IgD-negative memory B cell (primary cell): ENCODE results near the gene CYP21A2. TPM values are rescaled to one million over a fixed set of nuclear protein-coding genes. Genes with fewer than 3 reads are reported as not detected.
"Not testable (repeated sequence)": the region's sequence is repeated elsewhere in the genome, so short reads cannot be mapped to it uniquely, and the experiment has no call there.

Experiments
- H3K27ac Mint-ChIP-seq, 3 donors: one replicate each; pipeline ENCODE4 v1.8.0; 2020 to 2022; ENCODE audit warnings: mild to moderate bottlenecking in 3 of 3, mixed read lengths in 3 of 3, moderate library complexity in 1 of 3
- H3K27me3 Mint-ChIP-seq: one replicate; pipeline ENCODE4 v1.8.0; 2021; ENCODE audit warnings: mixed read lengths
- H3K36me3 Mint-ChIP-seq: one replicate; pipeline ENCODE4 v1.8.0; 2020; ENCODE audit warnings: mild to moderate bottlenecking, mixed read lengths
- H3K4me1 Mint-ChIP-seq, 3 donors: one replicate each; pipeline ENCODE4 v1.8.0; 2020 to 2022; ENCODE audit warnings: mixed read lengths in 3 of 3, mild to moderate bottlenecking in 1 of 3
- H3K4me3 Mint-ChIP-seq, 4 donors: one replicate each; pipeline ENCODE4 v1.8.0; 2020 to 2022; ENCODE audit warnings: mild to moderate bottlenecking in 4 of 4, mixed read lengths in 4 of 4, moderate library complexity in 3 of 4
- H3K9me3 Mint-ChIP-seq, 3 donors: one replicate each; pipeline ENCODE4 v1.8.0; 2020 to 2021; ENCODE audit warnings: mixed read lengths in 3 of 3, mild to moderate bottlenecking in 1 of 3
- polyA plus RNA-seq: library from polyadenylated mRNA; unstranded; fragments of 300-500 nt; fragmentation: Illumina TruSeq; gene quantifications from one replicate; pipeline ENCODE4 v1.2.3, GENCODE V29; 2021

Gene CYP21A2
- polyA plus RNA-seq, 1 donor from 2014 or later = not detected

DNA sequence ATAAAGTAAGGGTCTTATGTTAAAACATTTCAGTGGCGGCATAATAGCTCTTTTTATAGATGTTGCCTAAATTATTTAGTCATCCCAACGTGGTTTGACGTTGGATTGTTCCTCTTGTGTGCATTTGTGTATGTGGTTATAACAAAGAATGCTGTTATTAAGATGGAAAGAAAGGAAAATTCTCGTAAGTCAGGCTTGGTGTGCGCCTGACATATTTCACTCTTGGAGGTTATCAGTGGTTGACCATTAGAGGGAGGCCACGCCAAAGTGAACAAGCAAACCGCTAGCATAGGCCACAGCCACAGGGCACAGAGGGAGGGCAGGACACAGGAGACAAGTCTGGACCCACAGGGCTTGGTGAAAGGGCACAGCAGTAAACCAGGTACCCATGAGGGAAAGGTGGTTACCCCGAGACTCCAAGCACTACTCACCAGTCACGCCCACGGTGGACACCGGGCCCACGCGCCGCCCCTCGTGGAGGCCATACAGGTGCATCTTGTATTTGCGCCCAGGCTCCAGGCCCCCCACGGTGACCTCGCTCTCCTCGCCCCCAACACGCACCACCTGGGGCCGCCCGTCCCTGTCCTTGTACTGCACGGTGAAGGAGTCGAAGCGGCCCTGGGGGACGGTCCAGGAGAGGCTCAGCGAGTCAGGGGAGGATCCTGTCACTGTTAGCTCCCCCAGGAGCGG, 22.9 kb downstream of the CYP21A2 start:
- H3K27me3 Mint-ChIP-seq = peaks cover 6% of the 10 kb centered on the region
- no peak overlapping the region for H3K27ac Mint-ChIP-seq
- H3K4me3 Mint-ChIP-seq = no peak overlapping the region
- H3K9me3 Mint-ChIP-seq = no peaks in the 10 kb centered on the region
- H3K36me3 Mint-ChIP-seq = peaks cover 2% of the 10 kb centered on the region
- H3K4me1 Mint-ChIP-seq = no peaks in the 10 kb centered on the region

DNA sequence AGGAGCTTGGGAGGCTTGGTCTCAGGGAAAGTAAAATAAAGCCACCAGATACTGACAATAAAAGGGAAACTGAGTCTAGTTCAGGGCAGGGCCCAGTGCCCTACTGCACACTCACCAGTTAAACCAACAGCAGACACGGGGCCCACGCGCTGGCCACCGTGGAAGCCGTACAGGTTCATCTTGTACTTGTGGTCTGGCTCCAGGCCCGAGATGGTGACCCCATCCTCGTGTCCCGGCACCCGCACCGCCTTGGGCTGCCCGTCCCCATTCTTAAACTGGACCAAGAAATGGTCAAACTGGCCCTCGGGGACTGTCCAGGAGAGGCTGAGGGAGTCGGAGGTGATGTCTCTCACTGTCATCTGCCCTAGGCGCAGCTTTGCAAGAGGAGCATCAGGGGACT, 26.5 kb downstream of the CYP21A2 start:
- Mint-ChIP-seq H3K4me3 (no peak overlapping the region), H3K36me3 (no peaks in the 10 kb centered on the region), H3K27ac (no peak overlapping the region), H3K27me3 (peaks cover 5% of the 10 kb centered on the region), H3K4me1 (no peaks in the 10 kb centered on the region), H3K9me3 (no peaks in the 10 kb centered on the region)

DNA sequence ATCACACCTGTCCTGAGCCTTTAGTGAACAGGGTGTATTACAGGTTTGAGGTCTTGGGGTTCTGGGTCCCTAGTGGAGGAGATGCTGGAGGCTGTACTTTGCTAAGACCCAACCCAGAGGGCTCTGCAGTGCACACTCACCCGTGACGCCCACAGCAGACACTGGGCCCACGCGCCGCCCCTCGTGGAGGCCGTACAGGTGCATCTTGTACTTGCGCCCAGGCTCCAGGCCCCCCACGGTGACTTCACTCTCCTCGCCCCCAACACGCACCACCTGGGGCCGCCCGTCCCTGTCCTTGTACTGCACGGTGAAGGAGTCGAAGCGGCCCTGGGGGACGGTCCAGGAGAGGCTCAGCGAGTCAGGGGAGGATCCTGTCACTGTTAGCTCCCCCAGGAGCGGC, 29.3 kb downstream of the CYP21A2 start:
- H3K4me1 Mint-ChIP-seq, H3K4me3 Mint-ChIP-seq, H3K27ac Mint-ChIP-seq, H3K27me3 Mint-ChIP-seq, H3K36me3 Mint-ChIP-seq, H3K9me3 Mint-ChIP-seq: not testable (repeated sequence)

DNA sequence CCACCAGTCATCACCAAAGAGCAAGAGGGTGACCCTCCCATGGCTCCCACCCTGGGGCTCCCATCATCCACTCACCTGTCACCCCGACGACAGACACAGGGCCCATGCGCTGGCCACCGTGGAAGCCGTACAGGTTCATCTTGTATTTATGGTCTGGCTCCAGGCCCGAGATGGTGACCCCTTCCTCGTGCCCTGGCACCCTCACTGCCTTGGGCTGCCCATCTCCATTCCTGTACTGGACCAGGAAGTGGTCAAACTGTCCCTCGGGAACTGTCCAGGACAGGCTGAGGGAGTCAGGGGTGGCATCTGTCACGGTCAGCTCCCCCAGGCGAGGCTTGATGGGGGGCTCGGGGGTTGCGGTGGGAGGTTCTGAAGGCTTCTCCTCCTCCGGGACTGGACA, 30.1 kb downstream of the CYP21A2 start:
- H3K9me3 Mint-ChIP-seq, H3K27me3 Mint-ChIP-seq, H3K36me3 Mint-ChIP-seq, H3K4me1 Mint-ChIP-seq, H3K27ac Mint-ChIP-seq, H3K4me3 Mint-ChIP-seq: not testable (repeated sequence)

DNA sequence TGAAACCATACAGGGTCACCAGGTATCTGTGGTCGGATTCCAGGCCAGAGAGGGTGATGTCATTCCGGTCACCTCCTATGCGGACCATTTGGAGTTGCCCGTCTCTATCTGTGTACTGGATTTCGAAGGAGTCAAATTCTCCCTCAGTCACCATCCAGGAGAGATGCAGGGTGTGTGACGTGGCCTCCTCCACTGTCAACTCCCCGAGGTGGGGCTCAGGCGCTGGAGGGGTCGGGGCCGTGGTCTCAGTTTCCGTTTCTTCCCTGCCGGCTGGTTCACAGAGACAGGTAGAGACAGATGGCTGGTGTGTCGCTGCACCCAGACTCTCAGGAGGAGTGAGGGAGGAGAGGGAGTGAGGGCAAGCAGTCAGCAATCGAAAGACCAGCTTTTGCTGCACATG, 30.7 kb downstream of the CYP21A2 start:
- H3K9me3 Mint-ChIP-seq = no peaks in the 10 kb centered on the region
- peaks cover 7% of the 10 kb centered on the region for H3K27me3 Mint-ChIP-seq
- H3K4me3 Mint-ChIP-seq = no peak overlapping the region
- H3K27ac Mint-ChIP-seq = no peak overlapping the region
- no peaks in the 10 kb centered on the region for H3K4me1 Mint-ChIP-seq
- H3K36me3 Mint-ChIP-seq = peaks cover 8% of the 10 kb centered on the region

DNA sequence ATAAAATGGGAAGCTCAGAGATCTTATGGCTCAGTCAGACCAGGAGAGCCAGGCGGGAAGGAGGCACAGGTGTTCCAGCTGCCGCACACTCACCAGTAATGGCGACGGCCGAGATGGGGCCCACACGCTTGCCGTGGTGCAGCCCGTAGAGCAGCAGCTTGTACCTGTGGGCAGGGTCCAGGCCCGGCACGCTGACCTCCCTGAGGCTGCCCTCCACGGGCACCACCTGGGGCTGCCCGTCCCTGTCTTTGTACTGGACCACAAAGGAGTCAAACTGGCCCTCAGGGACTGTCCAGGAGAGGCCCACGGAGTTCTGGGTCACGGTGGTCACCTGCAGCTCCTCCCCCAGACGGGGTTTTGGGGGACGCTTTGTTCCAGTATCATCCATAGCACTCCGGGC, 31.2 kb downstream of the CYP21A2 start:
- H3K4me1 Mint-ChIP-seq = no peaks in the 10 kb centered on the region
- no peak overlapping the region for H3K27ac Mint-ChIP-seq
- peaks cover 6% of the 10 kb centered on the region for H3K27me3 Mint-ChIP-seq
- no peaks in the 10 kb centered on the region for H3K9me3 Mint-ChIP-seq
- H3K4me3 Mint-ChIP-seq = no peak overlapping the region
- peaks cover 8% of the 10 kb centered on the region for H3K36me3 Mint-ChIP-seq

DNA sequence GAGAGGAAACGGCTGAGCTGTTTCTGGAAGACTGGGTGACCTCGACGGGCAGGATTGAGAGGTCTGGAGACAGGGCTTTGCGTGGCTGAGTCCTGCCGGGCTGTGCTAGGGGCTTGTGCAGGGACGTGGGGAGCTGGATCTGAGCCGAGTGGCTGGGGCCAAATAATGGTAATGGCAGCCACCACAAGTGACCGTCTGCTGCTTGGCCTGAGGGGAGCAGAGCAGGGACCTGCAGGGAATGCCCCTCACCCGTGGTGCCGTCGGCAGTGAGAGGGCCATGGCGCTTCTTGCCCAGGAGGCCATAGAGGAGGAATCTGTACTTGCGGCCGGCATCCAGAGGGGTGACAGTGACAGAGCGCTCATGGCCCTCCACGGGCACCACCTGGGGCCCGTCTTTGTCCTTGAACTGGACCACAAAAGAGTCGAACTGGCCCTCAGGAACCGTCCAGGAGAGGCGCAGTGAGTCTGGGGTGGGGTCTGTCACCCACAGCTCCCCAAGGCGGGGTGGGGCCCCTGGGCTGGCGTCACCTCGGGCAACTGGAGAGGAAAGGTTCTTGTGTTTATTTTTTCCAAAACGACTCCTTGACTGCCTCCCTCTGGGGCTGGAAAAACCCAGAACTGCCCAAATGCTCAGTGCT, 31.8 kb downstream of the CYP21A2 start:
- Mint-ChIP-seq H3K9me3 (no peaks in the 10 kb centered on the region), H3K4me1 (no peaks in the 10 kb centered on the region), H3K36me3 (peaks cover 8% of the 10 kb centered on the region), H3K27ac (no peak overlapping the region), H3K27me3 (peaks cover 6% of the 10 kb centered on the region), H3K4me3 (no peak overlapping the region)

DNA sequence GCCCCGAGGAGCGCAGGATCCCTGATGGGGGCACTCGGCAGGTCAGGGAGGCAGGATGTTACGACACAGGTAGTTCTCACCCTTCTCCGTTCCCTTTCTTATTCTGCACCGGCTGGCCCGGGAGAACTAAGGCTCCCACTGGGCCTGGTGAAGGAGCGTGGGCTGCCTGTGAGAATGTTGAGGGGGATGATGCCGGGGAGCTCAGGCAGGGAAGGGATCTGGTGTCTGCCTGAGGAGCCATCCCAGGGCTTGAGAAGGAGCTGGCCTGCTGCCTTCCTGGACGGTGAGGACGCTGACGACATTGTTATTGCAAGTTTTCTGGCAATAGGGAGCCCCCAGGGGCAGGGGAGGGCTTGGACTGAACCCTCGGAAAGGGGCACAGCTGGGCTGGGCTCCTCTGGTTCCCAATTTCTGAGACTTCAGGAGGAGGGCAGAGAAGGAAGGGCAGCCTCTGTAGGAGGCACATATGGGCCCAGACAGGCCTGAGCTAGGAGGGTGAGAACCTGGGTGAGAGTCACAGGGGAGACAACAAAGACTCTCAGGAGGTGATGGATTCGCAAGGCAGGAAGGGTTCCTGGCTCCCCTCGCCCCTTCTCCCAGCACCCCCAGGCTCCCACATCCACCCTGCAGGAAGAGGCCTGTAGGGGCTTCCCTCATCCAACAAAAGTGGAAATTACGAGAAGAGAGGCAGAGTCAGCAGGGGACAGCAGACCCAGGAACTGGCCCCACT, 32.8 kb downstream of the CYP21A2 start:
- H3K4me3 Mint-ChIP-seq = no peak overlapping the region
- no peak overlapping the region for H3K27ac Mint-ChIP-seq
- H3K27me3 Mint-ChIP-seq = peaks cover 9% of the 10 kb centered on the region
- peaks cover 8% of the 10 kb centered on the region for H3K36me3 Mint-ChIP-seq
- H3K4me1 Mint-ChIP-seq = no peaks in the 10 kb centered on the region
- no peaks in the 10 kb centered on the region for H3K9me3 Mint-ChIP-seq

DNA sequence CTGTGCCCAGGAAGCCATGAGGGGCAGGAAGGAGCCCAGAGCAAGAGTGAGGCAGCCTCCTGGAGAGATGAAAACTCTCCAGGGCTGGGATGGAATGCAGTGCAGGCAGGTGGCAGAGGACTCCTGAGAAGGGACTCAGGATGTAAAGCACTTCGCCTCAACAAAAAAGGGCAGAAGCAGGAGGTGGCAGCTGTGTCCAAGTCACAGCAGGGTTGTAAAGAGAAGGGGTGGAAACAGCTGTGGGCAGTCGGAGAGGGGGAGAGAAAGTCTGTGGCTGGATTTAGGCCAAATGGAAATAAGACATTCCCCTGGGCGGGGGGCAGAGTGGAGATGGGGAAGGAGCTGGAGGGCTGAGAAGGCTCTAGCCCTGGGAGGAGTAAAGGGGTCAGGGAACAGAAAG, 34.9 kb downstream of the CYP21A2 start:
- Mint-ChIP-seq H3K27me3 (peaks cover 9% of the 10 kb centered on the region), H3K9me3 (no peaks in the 10 kb centered on the region), H3K4me3 (no peak overlapping the region), H3K4me1 (no peaks in the 10 kb centered on the region), H3K27ac (no peak overlapping the region), H3K36me3 (peaks cover 9% of the 10 kb centered on the region)

DNA sequence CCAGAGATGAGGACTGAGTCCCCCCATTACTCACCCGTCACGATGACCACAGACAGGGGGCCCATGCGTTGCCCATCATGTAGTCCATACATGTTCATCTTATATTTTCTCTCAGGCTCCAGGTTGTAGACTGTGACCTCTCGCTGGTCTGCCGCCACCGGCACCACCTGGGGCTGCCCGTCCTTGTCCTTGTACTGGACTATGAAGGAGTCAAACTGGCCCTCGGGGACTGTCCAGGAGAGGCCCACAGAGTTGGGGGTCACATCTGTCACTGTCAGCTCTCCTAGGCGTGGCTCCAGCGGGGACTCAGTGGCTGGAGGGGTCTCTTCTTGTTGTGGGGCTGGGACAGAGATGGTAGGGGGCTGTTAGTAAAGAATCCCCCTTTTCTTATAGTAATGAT, 35.4 kb downstream of the CYP21A2 start:
- Mint-ChIP-seq H3K9me3 (no peaks in the 10 kb centered on the region), H3K27me3 (peaks cover 9% of the 10 kb centered on the region), H3K27ac (no peak overlapping the region), H3K4me1 (no peaks in the 10 kb centered on the region), H3K4me3 (no peak overlapping the region), H3K36me3 (peaks cover 9% of the 10 kb centered on the region)

DNA sequence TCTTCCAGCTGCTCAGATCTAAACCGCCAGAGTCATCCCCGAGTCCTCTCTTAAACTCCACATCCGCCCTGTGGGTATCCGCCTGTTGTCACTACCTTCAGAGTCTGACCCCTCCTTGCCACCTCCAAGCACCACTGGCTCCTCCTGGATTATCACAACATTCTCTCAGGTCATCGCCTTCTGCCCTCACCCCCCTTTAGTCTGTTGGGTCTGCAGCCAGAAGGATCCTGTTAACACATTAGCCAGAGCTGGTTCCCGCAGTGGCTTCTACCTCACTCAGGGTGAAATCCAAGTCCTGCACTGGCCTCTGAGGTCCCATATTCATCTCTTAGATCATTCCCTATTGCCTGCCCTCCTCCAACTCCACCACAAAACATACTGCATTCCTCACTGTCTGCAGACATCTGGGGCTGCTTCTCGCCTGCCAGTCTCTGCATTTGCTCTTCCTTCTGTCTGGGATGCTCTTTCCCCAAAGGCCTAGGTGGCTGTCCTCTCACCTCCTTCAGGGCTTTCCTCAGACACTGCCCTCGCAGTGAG, 36.8 kb downstream of the CYP21A2 start:
- Mint-ChIP-seq H3K27ac (no peak overlapping the region), H3K36me3 (peaks cover 9% of the 10 kb centered on the region), H3K4me3 (no peak overlapping the region), H3K4me1 (no peaks in the 10 kb centered on the region), H3K9me3 (no peaks in the 10 kb centered on the region), H3K27me3 (peaks cover 6% of the 10 kb centered on the region)

DNA sequence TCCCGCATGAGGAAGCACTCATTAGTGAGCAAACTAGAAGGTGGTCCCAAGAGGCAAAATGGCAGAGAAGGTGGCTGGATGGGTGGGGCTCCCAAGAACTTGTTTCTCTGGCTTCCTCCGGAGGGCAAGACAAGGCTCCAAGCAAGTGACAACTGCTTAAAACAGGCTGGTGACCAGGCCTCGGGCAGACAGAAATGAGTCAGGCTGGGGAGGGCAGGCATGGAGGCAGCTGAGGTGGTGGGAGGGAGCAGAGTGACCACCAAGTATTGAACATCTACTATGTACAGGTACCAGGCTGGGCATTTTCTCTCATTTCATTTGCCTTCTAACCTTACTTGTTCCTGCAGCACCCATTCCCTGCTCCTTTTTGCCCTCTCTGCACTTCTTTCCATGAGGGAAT, 37.6 kb downstream of the CYP21A2 start:
- no peaks in the 10 kb centered on the region for H3K9me3 Mint-ChIP-seq
- H3K4me1 Mint-ChIP-seq = no peaks in the 10 kb centered on the region
- H3K27ac Mint-ChIP-seq = no peak overlapping the region
- peaks cover 9% of the 10 kb centered on the region for H3K27me3 Mint-ChIP-seq
- H3K4me3 Mint-ChIP-seq = peak overlapping the region in 1 of 4 donors; percentile 66
- H3K36me3 Mint-ChIP-seq = peaks cover 9% of the 10 kb centered on the region

DNA sequence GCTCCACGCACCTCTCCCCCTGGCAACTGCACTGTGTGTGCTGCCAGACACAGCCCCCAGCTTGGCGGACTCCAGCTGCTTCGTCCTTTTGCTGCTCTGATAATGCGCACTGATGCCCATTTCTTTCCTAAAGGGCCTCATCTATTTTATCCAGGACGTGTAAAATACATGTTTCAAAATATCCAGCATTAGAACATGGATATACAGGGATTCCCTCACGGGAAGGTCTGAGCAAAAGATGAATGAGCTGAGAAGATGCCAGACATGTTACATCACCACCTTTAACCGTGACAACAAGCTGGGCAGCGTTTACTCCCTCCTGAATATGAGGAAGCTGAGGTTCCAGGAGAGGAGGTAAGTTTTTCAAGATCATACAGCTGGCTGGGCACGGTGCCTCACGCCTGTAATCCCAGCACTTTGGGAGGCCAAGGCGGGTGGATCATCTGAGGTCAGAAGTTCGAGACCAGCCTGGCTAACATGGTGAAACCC, 38.1 kb downstream of the CYP21A2 start:
- Mint-ChIP-seq H3K4me1 (no peaks in the 10 kb centered on the region), H3K4me3 (peak overlapping the region in 1 of 4 donors; percentile 66), H3K9me3 (no peaks in the 10 kb centered on the region), H3K36me3 (peaks cover 8% of the 10 kb centered on the region), H3K27me3 (peaks cover 12% of the 10 kb centered on the region), H3K27ac (no peak overlapping the region)

DNA sequence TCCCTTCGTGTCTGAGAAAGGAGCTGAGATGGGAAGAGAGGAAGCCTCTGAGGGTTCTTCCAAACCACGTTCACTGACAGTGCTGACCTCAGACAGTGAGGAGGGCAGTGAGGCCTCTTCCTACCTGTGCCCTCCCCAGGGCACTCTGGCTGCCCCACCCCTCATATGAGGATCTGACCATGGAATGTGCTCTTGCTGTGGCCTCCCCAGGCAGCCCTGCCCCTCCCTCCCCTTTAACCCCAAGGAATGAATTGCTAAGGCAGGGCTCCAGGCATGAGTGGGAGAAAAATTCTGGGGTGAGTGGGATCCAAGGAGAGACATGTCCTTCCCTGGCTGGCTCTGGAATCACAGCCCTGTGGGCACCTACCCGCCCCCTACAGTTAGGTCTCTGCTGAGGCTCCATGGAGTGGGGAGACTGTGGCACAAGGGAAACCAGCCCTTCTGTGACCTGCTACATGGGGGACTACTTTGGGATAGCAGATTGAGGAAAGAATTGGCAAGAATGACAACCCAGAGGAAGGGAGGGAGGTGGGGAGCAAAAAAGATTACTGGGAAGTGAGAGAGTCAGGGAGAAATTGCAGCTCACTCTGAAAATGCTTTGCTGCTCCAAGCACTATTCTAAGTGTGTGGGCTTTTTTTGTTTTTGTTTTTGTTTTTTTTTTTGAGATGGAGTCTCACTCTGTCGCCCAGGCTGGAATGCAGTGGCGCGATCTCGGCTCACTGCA, 41.5 kb downstream of the CYP21A2 start:
- no peaks in the 10 kb centered on the region for H3K4me1 Mint-ChIP-seq
- H3K27me3 Mint-ChIP-seq = peaks cover 26% of the 10 kb centered on the region
- H3K9me3 Mint-ChIP-seq = peaks cover 0 to 2% (median 0%) of the 10 kb centered on the region in 3 donors
- no peak overlapping the region for H3K4me3 Mint-ChIP-seq
- no peak overlapping the region for H3K27ac Mint-ChIP-seq
- peaks cover 2% of the 10 kb centered on the region for H3K36me3 Mint-ChIP-seq
